Activated CD8-positive, alpha-beta T cell treated with anti-CD3 and anti-CD28 coated beads for 36 hours (primary cell): Measurements from ENCODE around the gene C20orf144. TPM values are rescaled to one million over a fixed set of nuclear protein-coding genes. Genes with fewer than 3 reads are reported as not detected.

Experiments
- ATAC-seq: fragments of 200-7000 bp; cut with Tn5 transposase; one replicate; pipeline ENCODE4 v1.10.0; 2021; ENCODE audit warnings: mild to moderate bottlenecking, moderate library complexity
- CTCF ChIA-PET: fragments of 350-600 bp; sonication (Branson Sonifier 250); formaldehyde crosslinking; loops from one replicate; lab custom pipeline; 2021; ENCODE audit warnings: antibody characterized with exemption; lab: Charles Lee
- POLR2A ChIA-PET: fragments of 350-600 bp; sonication (Branson Sonifier 250); formaldehyde crosslinking; loops from one replicate; lab custom pipeline; 2021; ENCODE audit warnings: antibody characterized with exemption; lab: Charles Lee
- DNase-seq: peaks from one replicate; pipeline ENCODE4 v3.0.0-alpha.2; 2020
- H3K27ac Mint-ChIP-seq: one replicate; pipeline ENCODE4 v1.8.0; 2021; ENCODE audit warnings: mild to moderate bottlenecking, mixed read lengths
- H3K27me3 Mint-ChIP-seq: one replicate; pipeline ENCODE4 v1.8.0; 2021; ENCODE audit warnings: mixed read lengths
- H3K36me3 Mint-ChIP-seq: one replicate; pipeline ENCODE4 v1.8.0; 2021; ENCODE audit warnings: low read depth, mixed read lengths
- H3K4me1 Mint-ChIP-seq: one replicate; pipeline ENCODE4 v1.8.0; 2021; ENCODE audit warnings: low read depth, mixed read lengths
- H3K4me3 Mint-ChIP-seq: one replicate; pipeline ENCODE4 v1.8.0; 2021; ENCODE audit warnings: mild to moderate bottlenecking, moderate library complexity, mixed read lengths
- H3K9me3 Mint-ChIP-seq: one replicate; pipeline ENCODE4 v1.8.0; 2021; ENCODE audit warnings: mixed read lengths
- intact Hi-C: fragments of 100-400 bp; cut with micrococcal nuclease; formaldehyde crosslinking; loops from one replicate; pipeline ENCODE4 v1.10.0; 2022
- total RNA-seq, 2 experiments: library from RNA; stranded (reverse); gene quantifications; one replicate each; pipeline ENCODE4 v1.2.3, GENCODE V29; 2021
- TF ChIP-seq, protein P1 (sequence below): fragments of 200-600 bp; IDR thresholded peaks from one replicate; pipeline ENCODE4 v1.8.0; 2022; ENCODE audit warnings: antibody characterized with exemption, mild to moderate bottlenecking

The C20orf144 gene
- total RNA-seq, result under 1 TPM; 0.29 to 0.36 TPM

- Mint-ChIP-seq H3K4me3 (peak within 1 kb of the TSS; percentile 67), H3K9me3 (no peaks in the 10 kb centered on the region), H3K4me1 (peaks cover 29% of the 10 kb centered on the region), H3K36me3 (no peaks in the 10 kb centered on the region), H3K27me3 (no peaks in the 10 kb centered on the region), H3K27ac (peak within 1 kb of the TSS; percentile 39)
- intact Hi-C loops, result no loop called here
- ChIA-PET POLR2A (interaction anchor here (0.8 to 15.4 kb wide), 2 partner anchors 18 to 27 kb away, joined by 3 to 262 read pairs; partner anchors contain the start of gene NECAB3), CTCF (interaction anchor here (1.8 to 4.2 kb wide), 2 partner anchors 10 to 25 kb away, joined by 4 to 20 read pairs; no protein-coding TSS in a partner anchor)
- ATAC-seq (no peak), DNase-seq (no peak)
- TF ChIP-seq, protein P1, sequence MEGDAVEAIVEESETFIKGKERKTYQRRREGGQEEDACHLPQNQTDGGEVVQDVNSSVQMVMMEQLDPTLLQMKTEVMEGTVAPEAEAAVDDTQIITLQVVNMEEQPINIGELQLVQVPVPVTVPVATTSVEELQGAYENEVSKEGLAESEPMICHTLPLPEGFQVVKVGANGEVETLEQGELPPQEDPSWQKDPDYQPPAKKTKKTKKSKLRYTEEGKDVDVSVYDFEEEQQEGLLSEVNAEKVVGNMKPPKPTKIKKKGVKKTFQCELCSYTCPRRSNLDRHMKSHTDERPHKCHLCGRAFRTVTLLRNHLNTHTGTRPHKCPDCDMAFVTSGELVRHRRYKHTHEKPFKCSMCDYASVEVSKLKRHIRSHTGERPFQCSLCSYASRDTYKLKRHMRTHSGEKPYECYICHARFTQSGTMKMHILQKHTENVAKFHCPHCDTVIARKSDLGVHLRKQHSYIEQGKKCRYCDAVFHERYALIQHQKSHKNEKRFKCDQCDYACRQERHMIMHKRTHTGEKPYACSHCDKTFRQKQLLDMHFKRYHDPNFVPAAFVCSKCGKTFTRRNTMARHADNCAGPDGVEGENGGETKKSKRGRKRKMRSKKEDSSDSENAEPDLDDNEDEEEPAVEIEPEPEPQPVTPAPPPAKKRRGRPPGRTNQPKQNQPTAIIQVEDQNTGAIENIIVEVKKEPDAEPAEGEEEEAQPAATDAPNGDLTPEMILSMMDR, result no peak
Measured at GRCh38 chr20:33662172-33662571, at the start of gene C20orf144. TSS of gene C20orf144 (plus strand) at chr20:33662327. CDS start at chr20:33662346, 19 bp downstream.

- H3K4me3 Mint-ChIP-seq, result no peak overlapping the region
- ATAC-seq, result no peak
- intact Hi-C loops, result no loop called here
- ChIA-PET POLR2A (no interaction called here), CTCF (no interaction called here)
- no peak overlapping the region for H3K27ac Mint-ChIP-seq
- H3K27me3 Mint-ChIP-seq, result no peaks in the 10 kb centered on the region
- peaks cover 13% of the 10 kb centered on the region for H3K4me1 Mint-ChIP-seq
- DNase-seq, result no peak
- TF ChIP-seq, protein P1, result no peak
- H3K36me3 Mint-ChIP-seq, result peaks cover 16% of the 10 kb centered on the region
- no peaks in the 10 kb centered on the region for H3K9me3 Mint-ChIP-seq
Measured at GRCh38 chr20:33621717-33622400, 40.3 kb upstream of the C20orf144 start.

DNA sequence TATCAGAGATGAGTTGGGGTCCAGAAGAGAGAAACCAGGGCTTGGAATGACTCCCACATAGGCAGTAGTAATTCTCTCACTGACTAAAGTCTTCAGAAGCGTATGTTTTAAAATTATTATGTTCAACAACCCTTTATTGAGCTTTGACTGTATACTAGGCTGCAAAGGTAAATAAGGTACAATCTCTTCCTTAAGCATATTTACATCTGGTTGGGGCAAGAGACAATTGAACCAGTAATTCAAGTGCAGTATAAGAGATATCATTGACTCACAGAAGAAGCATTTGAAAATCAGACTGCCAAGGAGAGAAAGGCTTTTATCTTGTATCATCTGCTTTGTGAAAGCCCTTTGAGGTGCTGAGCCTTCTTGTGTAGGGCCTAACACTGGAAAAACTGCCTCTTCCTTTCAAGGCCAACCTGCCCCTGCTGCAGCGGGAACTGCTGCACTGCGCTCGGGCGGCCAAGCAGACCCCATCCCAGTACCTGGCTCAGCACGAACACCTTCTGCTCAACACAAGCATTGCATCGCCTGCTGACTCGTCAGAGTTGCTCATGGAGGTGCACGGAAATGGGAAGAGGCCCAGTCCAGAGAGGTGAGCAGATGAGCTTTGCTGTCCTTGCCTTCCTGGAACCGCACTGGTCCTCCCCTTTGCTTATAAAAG, 39.3 kb upstream of the C20orf144 start:
- DNase-seq (no peak), ATAC-seq (no peak)
- TF ChIP-seq, protein P1, result no peak
- Mint-ChIP-seq H3K4me3 (no peak overlapping the region), H3K9me3 (no peaks in the 10 kb centered on the region), H3K4me1 (peaks cover 13% of the 10 kb centered on the region), H3K27me3 (no peaks in the 10 kb centered on the region), H3K36me3 (peaks cover 16% of the 10 kb centered on the region), H3K27ac (no peak overlapping the region)
- intact Hi-C loops, result no loop called here
- POLR2A ChIA-PET, result no interaction called here
- CTCF ChIA-PET, result interaction anchor here (1.2 kb wide), 1 partner anchor 178 kb away, joined by 4 read pairs; no protein-coding TSS in a partner anchor

DNA sequence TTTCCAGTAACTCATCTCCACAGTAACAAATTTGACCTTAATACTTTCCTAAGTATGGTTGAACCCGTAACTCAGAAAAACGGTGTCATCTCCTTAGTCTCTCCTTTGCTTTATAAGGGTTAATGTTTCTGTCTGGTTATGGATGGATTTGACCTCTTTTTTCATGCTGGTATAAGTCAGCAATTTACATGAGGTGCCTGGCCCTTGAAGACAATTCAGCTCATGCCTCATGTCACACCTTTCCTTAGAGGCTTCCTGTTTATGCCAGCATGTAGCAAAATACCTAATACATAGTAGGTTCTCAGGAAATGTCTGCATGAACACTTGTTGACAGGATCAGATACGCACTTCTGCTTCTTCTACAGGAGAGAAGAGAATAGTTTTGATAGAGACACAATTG, 37.7 kb upstream of the C20orf144 start:
- Mint-ChIP-seq H3K4me1 (peaks cover 13% of the 10 kb centered on the region), H3K9me3 (no peaks in the 10 kb centered on the region), H3K36me3 (peaks cover 22% of the 10 kb centered on the region), H3K27ac (peak overlapping the region; percentile 16), H3K27me3 (no peaks in the 10 kb centered on the region), H3K4me3 (no peak overlapping the region)
- TF ChIP-seq, protein P1, result no peak
- ATAC-seq (no peak), DNase-seq (no peak)
- POLR2A ChIA-PET, result no interaction called here
- intact Hi-C loops, result no loop called here
- CTCF ChIA-PET, result no interaction called here

DNA sequence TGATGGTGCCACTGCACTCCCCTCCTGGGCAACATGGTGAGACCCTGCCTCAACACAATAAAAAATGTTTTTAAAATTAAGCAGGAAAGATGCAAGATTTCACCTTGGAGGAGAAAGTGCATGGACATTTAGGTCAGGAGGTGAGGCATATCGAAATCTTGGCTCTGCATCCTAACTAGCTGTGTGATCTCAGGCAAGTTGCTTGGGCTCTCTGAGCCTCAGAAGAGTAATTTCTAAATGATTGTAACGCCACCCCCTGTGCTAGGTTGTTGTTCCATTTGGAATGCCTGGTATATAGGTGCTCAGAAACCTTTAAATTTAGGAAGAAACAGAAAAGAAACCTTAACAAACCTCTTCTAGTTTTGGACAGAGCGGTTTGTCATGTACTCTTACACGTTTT, 35.9 kb upstream of the C20orf144 start:
- Mint-ChIP-seq H3K4me3 (no peak overlapping the region), H3K4me1 (peaks cover 13% of the 10 kb centered on the region), H3K36me3 (peaks cover 29% of the 10 kb centered on the region), H3K27me3 (no peaks in the 10 kb centered on the region), H3K27ac (no peak overlapping the region), H3K9me3 (no peaks in the 10 kb centered on the region)
- TF ChIP-seq, protein P1, result no peak
- ATAC-seq (no peak), DNase-seq (no peak)
- ChIA-PET CTCF (interaction anchor here (1.2 kb wide), 1 partner anchor 42 kb away, joined by 3 read pairs; no protein-coding TSS in a partner anchor), POLR2A (interaction anchor here (0.6 kb wide), 1 partner anchor 10 kb away, joined by 3 read pairs; no protein-coding TSS in a partner anchor)
- intact Hi-C loops, result no loop called here
